Measurements from ENCODE around the gene KLHL26. TPM values are rescaled to one million over a fixed set of nuclear protein-coding genes. Genes with fewer than 3 reads are reported as not detected.

The KLHL26 gene
- total and polyA plus RNA-seq, 2 of the 13 experiments (the other 11 are each of a cell fraction or from before 2014, with no cell fraction given): 1.5 to 1.7 TPM

DNA sequence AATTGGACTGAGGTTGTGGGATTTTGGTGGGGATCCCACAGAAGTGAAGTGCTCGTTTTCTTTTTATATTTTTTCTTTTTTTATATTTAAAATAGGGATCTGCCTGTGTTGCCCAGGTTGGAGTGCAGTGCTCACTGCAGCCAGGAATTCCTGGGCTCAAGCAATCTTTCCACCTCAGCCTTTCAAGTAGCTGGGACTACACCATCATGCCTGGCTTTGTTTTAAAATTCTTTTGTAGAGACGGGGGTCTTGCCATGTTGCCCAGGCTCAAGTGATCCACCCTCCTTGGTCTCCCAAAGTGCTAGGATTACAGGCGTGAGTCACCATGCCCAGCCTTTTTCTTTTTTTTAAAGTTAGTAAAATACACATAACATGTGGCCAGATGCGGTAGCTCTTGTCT is 67.2 kb downstream of the KLHL26 start:
- CTCF ChIA-PET (ENCODE audit: low intra/inter-chr PET ratio, low total read pairs): no interaction called here
- H3K9me3 ChIP-seq (ENCODE audit: low read length): no peaks in the 10 kb centered on the region
- ATAC-seq (no peak), FAIRE-seq (no peak), DNase-seq (ENCODE audit: low spot score) (no peak)
- no peaks in the 10 kb centered on the region for H3K4me1 ChIP-seq (ENCODE audit: insufficient read depth, low read length)
- no peak overlapping the region for H3K4me3 ChIP-seq (replicated peaks in 1 of 3; ENCODE audit: insufficient read depth in 1 of 3, low read depth in 2 of 3, low read length in 3 of 3)
- 85% methylated on average over 4 of the region's 4 CpGs for WGBS (ENCODE audit: low lambda C conversion rate)
- H3K9ac ChIP-seq (ENCODE audit: insufficient read depth, low read depth, low read length): no peak overlapping the region
- POLR2A ChIA-PET: no interaction called here
- peaks cover 29% of the 10 kb centered on the region for H3K79me2 ChIP-seq (ENCODE audit: insufficient read depth, low read length)
- H3K36me3 ChIP-seq (replicated peaks in 1 of 2; ENCODE audit: control insufficient read depth in 1 of 2, insufficient read depth in 2 of 2, low read length in 2 of 2): no peaks in the 10 kb centered on the region
- in situ Hi-C loops (cut with HindIII; ENCODE audit: extremely low pct_ligation_motif_present, low pct_unique_long_range_greater_than_20kb): no loop called here
- H4K20me1 ChIP-seq (ENCODE audit: insufficient read depth, low read length): peaks cover under 1% of the 10 kb centered on the region; the same call in 1 of the 2 replicates
- no TSS peak for BruUV-seq (replicated peaks)
- no peak overlapping the region for H3K27ac ChIP-seq (ENCODE audit: extremely low read length, insufficient read depth, low read length)
- intact Hi-C loops (cut with micrococcal nuclease; ENCODE audit: unreplicated experiment): no loop called here
- no peak overlapping the region for H2AFZ ChIP-seq (ENCODE audit: low read length)
- no peak overlapping the region for H3K4me2 ChIP-seq (ENCODE audit: low read depth, low read length)
- no peaks in the 10 kb centered on the region for H3K27me3 ChIP-seq (ENCODE audit: control insufficient read depth in 1 of 2, insufficient read depth in 2 of 2, low read length in 2 of 2)
- TF ChIP-seq MIXL1 (CRISPR knock-in tag; IDR thresholded peaks at IDR 0.05) (no peak), ZNF333 (CRISPR knock-in tag; IDR thresholded peaks at IDR 0.05; ENCODE audit: borderline replicate concordance) (no peak), KAT8 (CRISPR knock-in tag; IDR thresholded peaks at IDR 0.05) (no peak), YEATS2 (CRISPR knock-in tag; IDR thresholded peaks at IDR 0.05; ENCODE audit: borderline replicate concordance) (no peak), SSRP1 (CRISPR knock-in tag; IDR thresholded peaks at IDR 0.05) (no peak), NFYC (CRISPR knock-in tag; IDR thresholded peaks at IDR 0.05) (no peak), RXRA (CRISPR knock-in tag; IDR thresholded peaks at IDR 0.05) (no peak), ZNF326 (CRISPR knock-in tag; IDR thresholded peaks at IDR 0.05; ENCODE audit: borderline replicate concordance) (no peak), ZNF256 (CRISPR knock-in tag; conservative IDR thresholded peaks at IDR 0.05) (no peak), ZNF773 (CRISPR knock-in tag; IDR thresholded peaks at IDR 0.05; ENCODE audit: borderline replicate concordance) (no peak), KDM4B (CRISPR knock-in tag; IDR thresholded peaks at IDR 0.05) (no peak)
- TF ChIP-seq, protein P1, sequence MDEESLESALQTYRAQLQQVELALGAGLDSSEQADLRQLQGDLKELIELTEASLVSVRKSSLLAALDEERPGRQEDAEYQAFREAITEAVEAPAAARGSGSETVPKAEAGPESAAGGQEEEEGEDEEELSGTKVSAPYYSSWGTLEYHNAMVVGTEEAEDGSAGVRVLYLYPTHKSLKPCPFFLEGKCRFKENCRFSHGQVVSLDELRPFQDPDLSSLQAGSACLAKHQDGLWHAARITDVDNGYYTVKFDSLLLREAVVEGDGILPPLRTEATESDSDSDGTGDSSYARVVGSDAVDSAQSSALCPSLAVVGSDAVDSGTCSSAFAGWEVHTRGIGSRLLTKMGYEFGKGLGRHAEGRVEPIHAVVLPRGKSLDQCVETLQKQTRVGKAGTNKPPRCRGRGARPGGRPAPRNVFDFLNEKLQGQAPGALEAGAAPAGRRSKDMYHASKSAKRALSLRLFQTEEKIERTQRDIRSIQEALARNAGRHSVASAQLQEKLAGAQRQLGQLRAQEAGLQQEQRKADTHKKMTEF (CRISPR knock-in tag; IDR thresholded peaks at IDR 0.05): no peak
- TF ChIP-seq, protein P2, sequence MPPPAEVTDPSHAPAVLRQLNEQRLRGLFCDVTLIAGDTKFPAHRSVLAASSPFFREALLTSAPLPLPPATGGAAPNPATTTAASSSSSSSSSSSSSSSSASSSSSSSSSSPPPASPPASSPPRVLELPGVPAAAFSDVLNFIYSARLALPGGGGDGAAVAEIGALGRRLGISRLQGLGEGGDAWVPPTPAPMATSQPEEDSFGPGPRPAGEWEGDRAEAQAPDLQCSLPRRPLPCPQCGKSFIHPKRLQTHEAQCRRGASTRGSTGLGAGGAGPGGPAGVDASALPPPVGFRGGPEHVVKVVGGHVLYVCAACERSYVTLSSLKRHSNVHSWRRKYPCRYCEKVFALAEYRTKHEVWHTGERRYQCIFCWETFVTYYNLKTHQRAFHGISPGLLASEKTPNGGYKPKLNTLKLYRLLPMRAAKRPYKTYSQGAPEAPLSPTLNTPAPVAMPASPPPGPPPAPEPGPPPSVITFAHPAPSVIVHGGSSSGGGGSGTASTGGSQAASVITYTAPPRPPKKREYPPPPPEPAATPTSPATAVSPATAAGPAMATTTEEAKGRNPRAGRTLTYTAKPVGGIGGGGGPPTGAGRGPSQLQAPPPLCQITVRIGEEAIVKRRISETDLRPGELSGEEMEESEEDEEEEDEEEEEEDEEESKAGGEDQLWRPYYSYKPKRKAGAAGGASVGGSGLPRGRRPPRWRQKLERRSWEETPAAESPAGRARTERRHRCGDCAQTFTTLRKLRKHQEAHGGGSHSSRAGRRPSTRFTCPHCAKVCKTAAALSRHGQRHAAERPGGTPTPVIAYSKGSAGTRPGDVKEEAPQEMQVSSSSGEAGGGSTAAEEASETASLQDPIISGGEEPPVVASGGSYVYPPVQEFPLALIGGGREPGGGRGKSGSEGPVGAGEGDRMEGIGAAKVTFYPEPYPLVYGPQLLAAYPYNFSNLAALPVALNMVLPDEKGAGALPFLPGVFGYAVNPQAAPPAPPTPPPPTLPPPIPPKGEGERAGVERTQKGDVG (CRISPR knock-in tag; IDR thresholded peaks at IDR 0.05; ENCODE audit: borderline replicate concordance): no peak
- TF ChIP-seq, protein P3, sequence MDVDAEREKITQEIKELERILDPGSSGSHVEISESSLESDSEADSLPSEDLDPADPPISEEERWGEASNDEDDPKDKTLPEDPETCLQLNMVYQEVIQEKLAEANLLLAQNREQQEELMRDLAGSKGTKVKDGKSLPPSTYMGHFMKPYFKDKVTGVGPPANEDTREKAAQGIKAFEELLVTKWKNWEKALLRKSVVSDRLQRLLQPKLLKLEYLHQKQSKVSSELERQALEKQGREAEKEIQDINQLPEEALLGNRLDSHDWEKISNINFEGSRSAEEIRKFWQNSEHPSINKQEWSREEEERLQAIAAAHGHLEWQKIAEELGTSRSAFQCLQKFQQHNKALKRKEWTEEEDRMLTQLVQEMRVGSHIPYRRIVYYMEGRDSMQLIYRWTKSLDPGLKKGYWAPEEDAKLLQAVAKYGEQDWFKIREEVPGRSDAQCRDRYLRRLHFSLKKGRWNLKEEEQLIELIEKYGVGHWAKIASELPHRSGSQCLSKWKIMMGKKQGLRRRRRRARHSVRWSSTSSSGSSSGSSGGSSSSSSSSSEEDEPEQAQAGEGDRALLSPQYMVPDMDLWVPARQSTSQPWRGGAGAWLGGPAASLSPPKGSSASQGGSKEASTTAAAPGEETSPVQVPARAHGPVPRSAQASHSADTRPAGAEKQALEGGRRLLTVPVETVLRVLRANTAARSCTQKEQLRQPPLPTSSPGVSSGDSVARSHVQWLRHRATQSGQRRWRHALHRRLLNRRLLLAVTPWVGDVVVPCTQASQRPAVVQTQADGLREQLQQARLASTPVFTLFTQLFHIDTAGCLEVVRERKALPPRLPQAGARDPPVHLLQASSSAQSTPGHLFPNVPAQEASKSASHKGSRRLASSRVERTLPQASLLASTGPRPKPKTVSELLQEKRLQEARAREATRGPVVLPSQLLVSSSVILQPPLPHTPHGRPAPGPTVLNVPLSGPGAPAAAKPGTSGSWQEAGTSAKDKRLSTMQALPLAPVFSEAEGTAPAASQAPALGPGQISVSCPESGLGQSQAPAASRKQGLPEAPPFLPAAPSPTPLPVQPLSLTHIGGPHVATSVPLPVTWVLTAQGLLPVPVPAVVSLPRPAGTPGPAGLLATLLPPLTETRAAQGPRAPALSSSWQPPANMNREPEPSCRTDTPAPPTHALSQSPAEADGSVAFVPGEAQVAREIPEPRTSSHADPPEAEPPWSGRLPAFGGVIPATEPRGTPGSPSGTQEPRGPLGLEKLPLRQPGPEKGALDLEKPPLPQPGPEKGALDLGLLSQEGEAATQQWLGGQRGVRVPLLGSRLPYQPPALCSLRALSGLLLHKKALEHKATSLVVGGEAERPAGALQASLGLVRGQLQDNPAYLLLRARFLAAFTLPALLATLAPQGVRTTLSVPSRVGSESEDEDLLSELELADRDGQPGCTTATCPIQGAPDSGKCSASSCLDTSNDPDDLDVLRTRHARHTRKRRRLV (CRISPR knock-in tag; IDR thresholded peaks at IDR 0.05): no peak
- TF ChIP-seq, protein P4, sequence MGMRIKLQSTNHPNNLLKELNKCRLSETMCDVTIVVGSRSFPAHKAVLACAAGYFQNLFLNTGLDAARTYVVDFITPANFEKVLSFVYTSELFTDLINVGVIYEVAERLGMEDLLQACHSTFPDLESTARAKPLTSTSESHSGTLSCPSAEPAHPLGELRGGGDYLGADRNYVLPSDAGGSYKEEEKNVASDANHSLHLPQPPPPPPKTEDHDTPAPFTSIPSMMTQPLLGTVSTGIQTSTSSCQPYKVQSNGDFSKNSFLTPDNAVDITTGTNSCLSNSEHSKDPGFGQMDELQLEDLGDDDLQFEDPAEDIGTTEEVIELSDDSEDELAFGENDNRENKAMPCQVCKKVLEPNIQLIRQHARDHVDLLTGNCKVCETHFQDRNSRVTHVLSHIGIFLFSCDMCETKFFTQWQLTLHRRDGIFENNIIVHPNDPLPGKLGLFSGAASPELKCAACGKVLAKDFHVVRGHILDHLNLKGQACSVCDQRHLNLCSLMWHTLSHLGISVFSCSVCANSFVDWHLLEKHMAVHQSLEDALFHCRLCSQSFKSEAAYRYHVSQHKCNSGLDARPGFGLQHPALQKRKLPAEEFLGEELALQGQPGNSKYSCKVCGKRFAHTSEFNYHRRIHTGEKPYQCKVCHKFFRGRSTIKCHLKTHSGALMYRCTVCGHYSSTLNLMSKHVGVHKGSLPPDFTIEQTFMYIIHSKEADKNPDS (CRISPR knock-in tag; IDR thresholded peaks at IDR 0.05): no peak
